Mucosa of gallbladder (tissue), 1 donor: ENCODE measurements around the gene MELTF. TPM values are rescaled to one million over a fixed set of nuclear protein-coding genes. Genes with fewer than 3 reads are reported as not detected.
A peak's percentile ranks its signal among the peaks of the same experiment; 100 is the strongest.

Source experiments
- DNase-seq: peaks from one replicate; pipeline ENCODE4 v3.0.0-alpha.2; 2020; ENCODE audit warnings: low spot score
- total RNA-seq: library from RNA; stranded (reverse); gene quantifications from one replicate; pipeline ENCODE4 v1.2.1, GENCODE V29; 2021
- donor health status: DM: no; HTN: no; CAD: no.

Gene MELTF
- total RNA-seq, 1 donor from 2014 or later, result 2.8 TPM

DNA sequence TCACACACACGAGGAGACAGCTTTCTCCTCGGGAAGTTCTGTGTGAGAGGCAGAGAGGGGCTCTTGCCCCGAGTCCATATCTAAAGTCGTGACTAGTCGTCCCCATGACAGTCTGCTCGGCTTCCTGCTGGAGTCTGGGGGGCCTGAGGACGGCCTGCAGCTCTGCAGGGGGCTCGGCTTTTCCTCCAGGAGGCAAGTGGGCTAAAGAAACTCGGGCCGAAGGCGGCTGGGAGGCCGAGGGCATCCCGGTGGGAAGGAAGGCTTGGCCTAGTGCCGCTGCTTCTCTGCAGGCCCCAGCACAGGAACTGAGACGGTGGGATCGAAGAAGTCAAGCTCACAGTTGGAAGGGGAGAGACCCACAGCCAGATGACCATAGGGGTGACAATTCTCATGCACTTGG lies 35.6 kb downstream of the MELTF start:
- no peak for DNase-seq

DNA sequence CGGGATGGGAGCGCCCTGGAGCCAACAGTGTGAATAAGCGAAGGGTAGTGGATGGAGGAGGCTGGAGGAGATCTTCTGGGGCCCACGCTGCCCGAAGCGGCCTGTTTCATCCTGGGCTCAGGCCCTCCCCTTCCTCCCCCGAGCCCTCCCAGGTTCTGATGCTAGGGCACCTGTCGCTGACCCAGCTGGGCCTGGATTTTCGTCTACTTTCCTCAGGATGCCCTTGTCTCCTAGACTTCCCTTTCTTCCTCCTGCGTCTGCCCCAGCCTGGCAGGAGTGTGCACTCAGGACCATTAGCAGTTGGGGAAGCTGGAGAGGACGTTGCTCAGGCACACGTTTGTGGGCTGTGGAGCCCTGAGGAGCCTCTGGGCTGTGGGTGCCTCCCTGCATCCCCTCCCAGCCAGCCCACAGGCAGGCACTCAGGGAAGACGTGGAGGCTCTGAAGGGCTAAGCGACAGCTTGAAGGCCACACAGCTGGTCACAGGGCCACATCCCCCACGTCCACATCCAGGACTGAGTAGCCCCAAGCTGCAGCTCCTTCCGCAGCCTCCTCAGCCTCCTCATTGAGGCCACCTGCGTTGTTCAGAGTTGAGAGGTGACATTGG lies 37.1 kb downstream of the MELTF start:
- DNase-seq, result no peak

- DNase-seq, result no peak
Measured at GRCh38 chr3:196991581-196992460, 37.8 kb downstream of the MELTF start.

DNA sequence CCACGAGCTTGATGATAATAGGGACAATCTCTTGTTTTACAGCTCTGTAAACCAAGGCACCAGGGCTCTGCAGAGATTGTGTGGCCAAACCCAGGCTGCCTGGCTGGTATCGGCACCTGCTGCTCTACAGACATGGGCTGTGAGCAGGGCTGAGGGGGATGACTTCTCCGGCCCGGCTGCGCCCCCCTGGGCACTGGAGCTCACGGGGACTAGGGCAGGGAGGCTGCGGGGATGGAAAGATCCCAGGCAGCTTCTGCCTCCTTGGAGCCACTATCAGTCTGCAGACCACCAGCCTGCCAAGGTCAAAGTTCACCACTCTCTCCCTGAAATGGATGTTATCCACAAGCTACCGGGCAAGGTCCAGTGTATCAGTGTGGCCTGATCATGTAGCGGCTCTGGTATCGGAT lies 39.0 kb downstream of the MELTF start:
- no peak for DNase-seq

DNA sequence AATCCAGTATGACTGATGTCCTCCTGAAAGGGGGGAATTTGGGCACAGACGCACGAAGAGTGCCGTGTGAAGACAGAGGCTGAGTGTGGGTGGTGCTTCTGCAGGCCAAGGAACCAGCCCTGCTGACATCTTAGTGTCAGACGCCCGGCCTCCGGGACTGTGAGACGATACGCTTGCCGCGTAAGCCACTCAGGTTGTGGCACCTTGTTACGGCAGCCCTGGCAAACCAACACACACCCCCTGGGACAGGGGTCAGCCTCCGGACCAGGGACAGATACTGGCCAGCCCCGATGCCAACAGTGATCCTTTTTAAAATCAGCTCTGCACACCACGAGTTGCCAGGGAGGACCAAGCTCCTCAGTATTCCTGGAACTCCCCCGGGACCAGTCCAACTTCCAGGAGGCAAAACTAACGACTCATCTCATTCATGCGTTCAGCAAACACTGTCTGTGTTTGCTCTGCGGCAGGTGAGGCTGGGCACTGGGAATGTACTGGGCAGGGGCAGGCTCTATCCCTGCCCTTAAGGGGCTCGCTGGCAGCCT lies 39.8 kb downstream of the MELTF start:
- no peak for DNase-seq

- DNase-seq, result no peak
Measured at GRCh38 chr3:196988241-196989029, 41.2 kb downstream of the MELTF start.

GRCh38 chr3:196987022-196987421 lies 42.6 kb downstream of the MELTF start:
- DNase-seq, result no peak

- no peak for DNase-seq
Measured at GRCh38 chr3:196985954-196986885, 43.4 kb downstream of the MELTF start.

GRCh38 chr3:196985298-196985697 lies 44.3 kb downstream of the MELTF start:
- DNase-seq, result no peak

GRCh38 chr3:196983186-196983585 lies 46.4 kb downstream of the MELTF start:
- DNase-seq, result no peak

GRCh38 chr3:196981657-196982056 lies 48.0 kb downstream of the MELTF start:
- no peak for DNase-seq

- DNase-seq, result no peak
Measured at GRCh38 chr3:196979545-196979944, 50.1 kb downstream of the MELTF start.

GRCh38 chr3:196976941-196977340 lies 52.7 kb downstream of the MELTF start:
- DNase-seq, result no peak

GRCh38 chr3:196975349-196975748 lies 54.3 kb downstream of the MELTF start:
- no peak for DNase-seq

- DNase-seq, result no peak
Measured at GRCh38 chr3:196974661-196975060, 55.0 kb downstream of the MELTF start.

DNA sequence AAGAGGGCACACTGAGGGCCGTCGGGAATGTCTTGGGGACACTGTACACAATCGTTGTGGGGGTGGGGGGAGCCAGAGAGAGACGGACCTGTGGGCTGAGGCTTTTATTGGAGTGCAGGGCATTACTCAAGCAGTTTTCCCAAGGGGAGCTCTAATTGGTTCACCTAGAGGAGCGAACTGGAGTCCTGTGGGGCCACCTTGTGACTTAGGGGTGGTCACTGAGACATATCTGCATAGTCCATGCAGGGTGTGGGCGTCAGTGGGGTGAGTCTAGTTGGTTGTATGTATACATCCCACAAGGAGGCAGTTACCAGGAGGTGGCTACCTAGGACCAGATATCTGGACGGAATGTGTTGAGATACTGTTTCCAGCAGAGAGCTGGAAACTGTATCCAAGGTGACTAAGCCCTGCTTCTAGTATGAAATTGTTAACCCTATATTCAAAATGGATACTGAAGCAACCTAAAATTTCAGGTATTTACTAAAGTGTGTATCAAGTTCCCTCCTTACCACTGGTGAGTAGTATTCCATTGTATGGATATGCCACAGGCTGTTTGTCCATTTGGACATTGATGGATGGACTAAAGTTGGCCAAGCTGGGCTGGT lies 58.4 kb downstream of the MELTF start:
- no peak for DNase-seq

- DNase-seq, result no peak
Measured at GRCh38 chr3:196970547-196971093, 59.0 kb downstream of the MELTF start.

- peak; percentile 34 for DNase-seq
Measured at GRCh38 chr3:196969660-196970546, 59.7 kb downstream of the MELTF start.

DNA sequence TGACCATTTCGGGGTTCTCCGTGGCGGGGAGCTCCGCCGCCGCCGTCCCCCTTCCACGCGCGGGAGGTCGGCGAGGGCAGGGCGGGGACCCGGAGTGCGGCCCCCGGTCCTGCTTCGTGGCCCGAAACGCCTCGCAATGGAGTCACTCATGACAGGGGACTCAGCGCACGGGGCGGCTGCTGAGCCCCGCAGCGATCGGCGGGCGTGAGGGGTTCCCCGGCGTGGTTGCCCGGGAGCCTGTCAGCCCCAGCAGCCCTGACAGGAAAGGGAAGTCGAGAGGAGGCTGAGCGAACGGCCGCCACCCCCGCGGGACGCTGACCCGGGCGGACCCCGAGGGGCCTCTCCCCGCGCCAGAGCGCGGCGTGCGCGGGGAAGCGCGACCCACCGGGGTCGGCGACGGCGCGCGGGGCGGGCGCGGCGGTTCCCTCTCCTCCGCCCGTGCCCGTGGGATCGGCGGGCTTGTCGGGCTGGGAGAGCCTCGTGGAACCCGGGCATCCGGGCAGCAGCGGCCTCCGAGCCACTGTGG lies 60.4 kb downstream of the MELTF start:
- DNase-seq, result no peak
